Measurements from ENCODE around the gene CMIP.

CMIP gene

GRCh38 chr16:81518439-81518757, 73.8 kb downstream of the CMIP start:
- TF ChIP-seq, protein P1, sequence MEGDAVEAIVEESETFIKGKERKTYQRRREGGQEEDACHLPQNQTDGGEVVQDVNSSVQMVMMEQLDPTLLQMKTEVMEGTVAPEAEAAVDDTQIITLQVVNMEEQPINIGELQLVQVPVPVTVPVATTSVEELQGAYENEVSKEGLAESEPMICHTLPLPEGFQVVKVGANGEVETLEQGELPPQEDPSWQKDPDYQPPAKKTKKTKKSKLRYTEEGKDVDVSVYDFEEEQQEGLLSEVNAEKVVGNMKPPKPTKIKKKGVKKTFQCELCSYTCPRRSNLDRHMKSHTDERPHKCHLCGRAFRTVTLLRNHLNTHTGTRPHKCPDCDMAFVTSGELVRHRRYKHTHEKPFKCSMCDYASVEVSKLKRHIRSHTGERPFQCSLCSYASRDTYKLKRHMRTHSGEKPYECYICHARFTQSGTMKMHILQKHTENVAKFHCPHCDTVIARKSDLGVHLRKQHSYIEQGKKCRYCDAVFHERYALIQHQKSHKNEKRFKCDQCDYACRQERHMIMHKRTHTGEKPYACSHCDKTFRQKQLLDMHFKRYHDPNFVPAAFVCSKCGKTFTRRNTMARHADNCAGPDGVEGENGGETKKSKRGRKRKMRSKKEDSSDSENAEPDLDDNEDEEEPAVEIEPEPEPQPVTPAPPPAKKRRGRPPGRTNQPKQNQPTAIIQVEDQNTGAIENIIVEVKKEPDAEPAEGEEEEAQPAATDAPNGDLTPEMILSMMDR (IDR thresholded peaks at IDR 0.05), result no peak

DNA sequence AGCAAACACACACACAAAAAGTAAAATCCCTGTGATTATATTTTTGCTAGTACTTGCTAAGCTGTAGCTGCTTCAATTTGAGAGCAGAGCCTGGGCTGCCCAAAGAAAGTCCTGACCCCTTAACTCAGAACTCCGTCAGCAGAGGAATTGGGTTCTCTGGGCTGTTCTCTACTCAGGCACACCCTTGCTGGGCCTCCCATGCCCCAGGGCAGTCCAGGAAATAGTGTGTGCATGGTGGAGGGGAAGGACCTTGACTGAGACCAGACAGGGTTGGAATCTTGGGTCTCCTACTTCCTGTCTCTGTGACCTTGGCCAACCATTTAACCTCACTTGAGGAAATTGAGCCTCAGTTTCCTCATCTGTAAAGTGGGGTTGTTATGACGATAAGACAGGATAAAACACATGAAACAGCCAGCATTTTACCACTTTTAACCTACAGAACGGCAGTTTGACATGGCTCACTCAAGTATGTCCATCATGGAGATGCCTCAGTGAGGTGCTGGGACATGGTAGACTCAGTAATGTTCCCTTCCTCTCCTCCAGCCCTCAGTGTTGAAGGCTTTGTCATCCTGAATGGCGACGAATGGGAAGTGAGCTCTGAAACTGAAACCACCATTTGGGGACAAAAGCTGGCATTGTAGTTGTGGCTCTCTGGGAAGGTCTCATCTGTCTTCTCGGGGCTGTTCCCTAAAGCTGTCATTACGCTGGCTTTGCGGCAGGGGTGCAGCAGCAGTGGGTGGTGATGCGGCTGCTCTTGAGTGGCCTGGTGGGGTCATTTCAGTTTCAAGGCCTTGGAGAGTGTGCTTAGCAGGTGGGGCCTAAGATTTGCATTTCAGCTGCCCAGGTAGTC, 74.9 kb downstream of the CMIP start:
- TF ChIP-seq, protein P1 (IDR thresholded peaks at IDR 0.05), result no peak

DNA sequence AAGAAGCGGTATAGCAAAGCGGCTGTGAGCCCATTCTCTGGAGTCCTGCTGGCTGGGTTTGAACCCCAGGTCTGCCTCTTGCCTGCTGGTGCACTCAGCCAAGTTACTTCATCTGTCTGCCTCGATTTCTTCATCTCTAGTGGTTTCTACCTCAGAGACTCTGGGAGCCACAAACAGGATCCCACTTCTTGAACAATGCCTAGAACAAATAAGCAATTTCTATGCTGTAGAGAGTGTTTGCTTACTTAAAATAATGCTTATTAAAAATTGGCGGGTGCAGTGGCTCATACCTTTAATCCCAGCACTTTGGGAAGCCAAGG, 75.5 kb downstream of the CMIP start:
- TF ChIP-seq, protein P1 (IDR thresholded peaks at IDR 0.05), result no peak

DNA sequence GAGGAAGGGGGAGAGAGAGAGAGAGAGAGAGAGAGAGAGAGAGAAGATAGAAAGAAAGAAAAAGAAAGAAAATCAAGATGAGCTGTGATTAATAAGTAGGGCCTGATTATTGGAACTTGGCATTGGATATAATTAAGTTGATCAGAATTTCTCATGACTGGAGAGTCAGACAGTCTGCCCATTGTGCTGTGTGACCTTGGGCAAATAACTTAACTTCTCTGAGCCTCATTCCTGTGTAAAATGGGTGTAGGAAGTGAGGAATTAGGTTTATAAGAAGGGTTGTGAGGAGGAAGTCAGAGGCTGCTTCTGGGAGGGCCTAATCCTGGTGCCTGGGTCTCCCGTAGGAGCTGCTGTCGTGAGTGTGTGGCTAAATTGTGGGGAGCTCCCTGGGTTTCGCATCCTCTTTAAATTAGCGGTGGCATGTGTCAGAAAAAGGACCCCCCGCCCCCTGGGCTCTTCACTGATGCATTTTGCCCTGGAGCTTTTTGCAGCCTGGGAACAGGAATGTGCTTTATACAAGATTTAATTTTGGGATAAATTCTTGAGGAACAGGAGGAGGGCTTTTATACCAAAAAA, 76.0 kb downstream of the CMIP start:
- TF ChIP-seq, protein P1 (IDR thresholded peaks at IDR 0.05), result no peak

GRCh38 chr16:81521141-81521626, 76.6 kb downstream of the CMIP start:
- TF ChIP-seq, protein P1 (IDR thresholded peaks at IDR 0.05), result no peak

GRCh38 chr16:81522108-81522701, 77.6 kb downstream of the CMIP start:
- TF ChIP-seq, protein P1 (IDR thresholded peaks at IDR 0.05), result no peak

GRCh38 chr16:81523387-81524115, 78.9 kb downstream of the CMIP start:
- TF ChIP-seq, protein P1 (IDR thresholded peaks at IDR 0.05), result no peak

All from LNCAP (cell line).